ENCODE data around the gene TP63.

GRCh38 chr3:189792046-189792929, 161.1 kb downstream of the TP63 start:
- TF ChIP-seq, protein P1, sequence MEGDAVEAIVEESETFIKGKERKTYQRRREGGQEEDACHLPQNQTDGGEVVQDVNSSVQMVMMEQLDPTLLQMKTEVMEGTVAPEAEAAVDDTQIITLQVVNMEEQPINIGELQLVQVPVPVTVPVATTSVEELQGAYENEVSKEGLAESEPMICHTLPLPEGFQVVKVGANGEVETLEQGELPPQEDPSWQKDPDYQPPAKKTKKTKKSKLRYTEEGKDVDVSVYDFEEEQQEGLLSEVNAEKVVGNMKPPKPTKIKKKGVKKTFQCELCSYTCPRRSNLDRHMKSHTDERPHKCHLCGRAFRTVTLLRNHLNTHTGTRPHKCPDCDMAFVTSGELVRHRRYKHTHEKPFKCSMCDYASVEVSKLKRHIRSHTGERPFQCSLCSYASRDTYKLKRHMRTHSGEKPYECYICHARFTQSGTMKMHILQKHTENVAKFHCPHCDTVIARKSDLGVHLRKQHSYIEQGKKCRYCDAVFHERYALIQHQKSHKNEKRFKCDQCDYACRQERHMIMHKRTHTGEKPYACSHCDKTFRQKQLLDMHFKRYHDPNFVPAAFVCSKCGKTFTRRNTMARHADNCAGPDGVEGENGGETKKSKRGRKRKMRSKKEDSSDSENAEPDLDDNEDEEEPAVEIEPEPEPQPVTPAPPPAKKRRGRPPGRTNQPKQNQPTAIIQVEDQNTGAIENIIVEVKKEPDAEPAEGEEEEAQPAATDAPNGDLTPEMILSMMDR (IDR thresholded peaks at IDR 0.05), result no peak
- no peak for TF ChIP-seq ZFX (IDR thresholded peaks at IDR 0.05; ENCODE audit: borderline replicate concordance)
